RWPE2 (cell line): Measurements from ENCODE around the gene PLPP4.

Source experiments
- ATAC-seq: fragments of 200-7000 bp; cut with Tn5 transposase; 3 replicates; pipeline ENCODE4 v1.9.1; 2021; ENCODE audit warnings: low read depth
- DNase-seq: peaks from one replicate; pipeline ENCODE4 v3.0.0-alpha.2; 2020; ENCODE audit warnings: low spot score
- H3K27ac ChIP-seq: fragments of 450-650 bp; 2 replicates; pipeline ENCODE4 v1.5.1; 2017; ENCODE audit warnings: mild to moderate bottlenecking; ENCODE audit not compliant: poor library complexity, severe bottlenecking
- H3K27me3 ChIP-seq: fragments of 250-450 bp; sonication (Bioruptor Pico); 2 replicates; pipeline ENCODE4 v1.5.1; 2021; ENCODE audit warnings: mild to moderate bottlenecking, moderate library complexity; ENCODE audit not compliant: insufficient read depth, poor library complexity, severe bottlenecking
- H3K36me3 ChIP-seq: fragments of 250-450 bp; sonication (Bioruptor Pico); 2 replicates; pipeline ENCODE4 v1.5.1; 2020; ENCODE audit warnings: low read depth, mild to moderate bottlenecking, moderate library complexity
- H3K4me1 ChIP-seq: fragments of 250-450 bp; sonication (Bioruptor Pico); 2 replicates; pipeline ENCODE4 v1.5.1; 2021; ENCODE audit warnings: mild to moderate bottlenecking, moderate library complexity; ENCODE audit not compliant: insufficient read depth, poor library complexity, severe bottlenecking
- H3K4me3 ChIP-seq: fragments of 250-450 bp; sonication (Bioruptor Pico); 2 replicates; pipeline ENCODE4 v1.5.1; 2021; ENCODE audit warnings: mild to moderate bottlenecking, moderate library complexity; ENCODE audit not compliant: severe bottlenecking
- H3K9me3 ChIP-seq: fragments of 250-450 bp; sonication (Bioruptor Pico); 2 replicates; pipeline ENCODE4 v1.5.1; 2021; ENCODE audit warnings: mild to moderate bottlenecking, moderate library complexity; ENCODE audit not compliant: severe bottlenecking
- TF ChIP-seq, protein P1 (sequence below): fragments of 450-650 bp; IDR thresholded peaks from one replicate; pipeline ENCODE4 v1.5.1; 2017; ENCODE audit warnings: mild to moderate bottlenecking, moderate library complexity; ENCODE audit not compliant: poor library complexity, severe bottlenecking

PLPP4 gene

DNA sequence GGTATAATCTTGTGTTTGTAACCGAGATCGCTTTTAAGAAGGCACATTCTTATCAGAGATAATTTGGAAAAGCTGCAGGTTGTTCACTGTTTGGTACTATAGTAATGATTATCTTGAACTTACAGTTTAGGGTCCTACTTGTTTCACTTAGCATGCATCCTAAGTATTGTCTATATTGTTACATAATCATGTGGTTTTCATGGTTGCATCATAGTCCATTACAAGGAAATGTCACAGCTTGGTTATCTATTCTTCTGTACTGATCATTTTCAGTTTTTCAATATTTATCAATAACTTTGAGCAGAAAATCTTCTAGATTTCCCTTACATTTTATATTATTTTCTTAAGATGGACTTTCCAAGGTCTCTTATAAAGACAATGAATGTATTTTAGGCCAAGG is 116.3 kb downstream of the PLPP4 start:
- TF ChIP-seq, protein P1, sequence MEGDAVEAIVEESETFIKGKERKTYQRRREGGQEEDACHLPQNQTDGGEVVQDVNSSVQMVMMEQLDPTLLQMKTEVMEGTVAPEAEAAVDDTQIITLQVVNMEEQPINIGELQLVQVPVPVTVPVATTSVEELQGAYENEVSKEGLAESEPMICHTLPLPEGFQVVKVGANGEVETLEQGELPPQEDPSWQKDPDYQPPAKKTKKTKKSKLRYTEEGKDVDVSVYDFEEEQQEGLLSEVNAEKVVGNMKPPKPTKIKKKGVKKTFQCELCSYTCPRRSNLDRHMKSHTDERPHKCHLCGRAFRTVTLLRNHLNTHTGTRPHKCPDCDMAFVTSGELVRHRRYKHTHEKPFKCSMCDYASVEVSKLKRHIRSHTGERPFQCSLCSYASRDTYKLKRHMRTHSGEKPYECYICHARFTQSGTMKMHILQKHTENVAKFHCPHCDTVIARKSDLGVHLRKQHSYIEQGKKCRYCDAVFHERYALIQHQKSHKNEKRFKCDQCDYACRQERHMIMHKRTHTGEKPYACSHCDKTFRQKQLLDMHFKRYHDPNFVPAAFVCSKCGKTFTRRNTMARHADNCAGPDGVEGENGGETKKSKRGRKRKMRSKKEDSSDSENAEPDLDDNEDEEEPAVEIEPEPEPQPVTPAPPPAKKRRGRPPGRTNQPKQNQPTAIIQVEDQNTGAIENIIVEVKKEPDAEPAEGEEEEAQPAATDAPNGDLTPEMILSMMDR = no peak
- ATAC-seq = no peak
- no peaks in the 10 kb centered on the region for H3K4me1 ChIP-seq
- H3K36me3 ChIP-seq = no peaks in the 10 kb centered on the region
- no peak for DNase-seq
- H3K4me3 ChIP-seq = no peak overlapping the region
- no peaks in the 10 kb centered on the region for H3K27me3 ChIP-seq
- no peaks in the 10 kb centered on the region for H3K9me3 ChIP-seq
- no peak overlapping the region for H3K27ac ChIP-seq

DNA sequence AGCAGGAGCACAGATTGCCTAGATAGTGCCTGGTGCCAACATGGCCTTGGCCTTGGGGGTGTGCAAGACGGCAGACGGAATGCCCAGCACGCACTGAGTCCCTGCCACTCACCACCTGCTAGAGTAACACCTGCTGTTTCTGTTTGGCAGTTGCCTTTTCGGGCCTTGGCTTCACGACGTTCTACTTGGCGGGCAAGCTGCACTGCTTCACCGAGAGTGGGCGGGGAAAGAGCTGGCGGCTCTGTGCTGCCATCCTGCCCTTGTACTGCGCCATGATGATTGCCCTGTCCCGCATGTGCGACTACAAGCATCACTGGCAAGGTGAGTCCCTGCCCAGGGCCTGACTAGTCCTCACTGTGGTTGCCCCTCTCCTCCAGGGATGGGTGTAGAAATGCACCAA is 118.0 kb downstream of the PLPP4 start:
- Histone ChIP-seq H3K9me3 (no peaks in the 10 kb centered on the region), H3K4me1 (no peaks in the 10 kb centered on the region), H3K36me3 (no peaks in the 10 kb centered on the region), H3K27me3 (no peaks in the 10 kb centered on the region), H3K27ac (no peak overlapping the region), H3K4me3 (no peak overlapping the region)
- TF ChIP-seq, protein P1 = no peak
- ATAC-seq (no peak), DNase-seq (no peak)

- ATAC-seq = no peak
- H3K4me1 ChIP-seq = no peaks in the 10 kb centered on the region
- no peak for DNase-seq
These were observed 118.4 kb downstream of the PLPP4 start for GRCh38 chr10:120575411-120575810.

GRCh38 chr10:120578134-120578533 is 121.1 kb downstream of the PLPP4 start:
- no peak for DNase-seq
- Histone ChIP-seq H3K27me3 (no peaks in the 10 kb centered on the region), H3K4me1 (no peaks in the 10 kb centered on the region), H3K4me3 (no peak overlapping the region), H3K36me3 (no peaks in the 10 kb centered on the region), H3K9me3 (no peaks in the 10 kb centered on the region), H3K27ac (no peak overlapping the region)
- TF ChIP-seq, protein P1 = no peak
- no peak for ATAC-seq

More at GRCh38 chr10:120575411-120575810, 118.4 kb downstream of the PLPP4 start:
- no peaks in the 10 kb centered on the region for H3K36me3 ChIP-seq
- no peak overlapping the region for H3K4me3 ChIP-seq
- TF ChIP-seq, protein P1 = no peak
- H3K27me3 ChIP-seq = no peaks in the 10 kb centered on the region
- H3K27ac ChIP-seq = no peak overlapping the region
- no peaks in the 10 kb centered on the region for H3K9me3 ChIP-seq

DNA sequence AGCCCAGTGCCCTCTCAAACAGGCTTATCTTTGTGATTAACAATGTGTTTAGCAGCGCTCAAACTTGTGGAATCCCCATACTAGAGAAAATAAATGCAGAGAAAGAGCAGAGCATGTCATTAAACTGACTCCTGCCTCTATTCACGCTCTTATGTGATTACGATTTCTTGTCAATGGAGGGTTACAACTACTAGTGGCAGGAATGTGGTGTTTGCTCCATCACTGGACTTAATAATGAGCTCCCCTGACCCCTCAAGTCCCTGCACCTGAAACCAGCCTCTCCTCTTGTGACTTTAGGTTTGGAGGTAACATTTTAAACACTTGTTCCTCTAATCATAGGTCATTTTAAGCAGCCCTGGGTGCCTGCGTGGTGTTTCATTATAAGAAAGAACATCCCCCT is 121.9 kb downstream of the PLPP4 start:
- no peak for DNase-seq
- no peak for ATAC-seq
- TF ChIP-seq, protein P1 = no peak
- Histone ChIP-seq H3K36me3 (no peaks in the 10 kb centered on the region), H3K27ac (no peak overlapping the region), H3K4me1 (no peaks in the 10 kb centered on the region), H3K4me3 (no peak overlapping the region), H3K27me3 (no peaks in the 10 kb centered on the region), H3K9me3 (no peaks in the 10 kb centered on the region)
